HEK293T (cell line): ENCODE measurements around the gene PDZD2.

Source experiments
- ARNT ChIP-seq: fragments of 450-650 bp; IDR thresholded peaks from 2 replicates; pipeline ENCODE4 v1.6.1; 2017; ENCODE audit warnings: mild to moderate bottlenecking
- BHLHE40 ChIP-seq: fragments of 450-650 bp; IDR thresholded peaks from 2 replicates; pipeline ENCODE4 v1.6.1; 2016; ENCODE audit warnings: mild to moderate bottlenecking, moderate library complexity, borderline replicate concordance
- CTBP1 ChIP-seq: fragments of 450-650 bp; IDR thresholded peaks from 2 replicates; pipeline ENCODE4 v1.6.1; 2016; ENCODE audit warnings: borderline replicate concordance
- FOXK2 ChIP-seq: fragments of 450-650 bp; IDR thresholded peaks from 2 replicates; pipeline ENCODE4 v1.6.1; 2016; ENCODE audit warnings: mild to moderate bottlenecking
- FOXM1 ChIP-seq: fragments of 450-650 bp; IDR thresholded peaks from 2 replicates; pipeline ENCODE4 v1.6.1; 2017; ENCODE audit warnings: mild to moderate bottlenecking, borderline replicate concordance
- HDGF ChIP-seq: fragments of 450-650 bp; IDR thresholded peaks from 2 replicates; pipeline ENCODE4 v1.6.1; 2017; ENCODE audit warnings: antibody characterized with exemption, borderline replicate concordance
- L3MBTL2 ChIP-seq: fragments of 450-650 bp; conservative IDR thresholded peaks from 2 replicates; pipeline ENCODE4 v1.6.1; 2016; ENCODE audit warnings: mild to moderate bottlenecking
- LEF1 ChIP-seq: fragments of 450-650 bp; IDR thresholded peaks from 2 replicates; pipeline ENCODE4 v1.6.1; 2017; ENCODE audit warnings: mild to moderate bottlenecking, borderline replicate concordance
- NFRKB ChIP-seq: fragments of 450-650 bp; IDR thresholded peaks from 2 replicates; pipeline ENCODE4 v1.6.1; 2016; ENCODE audit warnings: mild to moderate bottlenecking, moderate library complexity
- PKNOX1 ChIP-seq: fragments of 450-650 bp; IDR thresholded peaks from 2 replicates; pipeline ENCODE4 v1.6.1; 2016
- SP1 ChIP-seq: fragments of 450-650 bp; IDR thresholded peaks from 2 replicates; pipeline ENCODE4 v1.6.1; 2017
- SUZ12 ChIP-seq: fragments of 450-650 bp; IDR thresholded peaks from 2 replicates; pipeline ENCODE4 v1.6.1; 2016; ENCODE audit warnings: mild to moderate bottlenecking
- TARDBP ChIP-seq: fragments of 450-650 bp; IDR thresholded peaks from 2 replicates; pipeline ENCODE4 v1.6.1; 2016
- ZNF384 ChIP-seq: fragments of 450-650 bp; IDR thresholded peaks from 2 replicates; pipeline ENCODE4 v1.6.1; 2016

GRCh38 chr5:31944684-31945445 lies 305.9 kb downstream of the PDZD2 start:
- TF ChIP-seq LEF1 (no peak), BHLHE40 (no peak), ARNT (no peak), NFRKB (no peak), CTBP1 (no peak), FOXM1 (no peak), SP1 (no peak), FOXK2 (no peak), ZNF384 (no peak), SUZ12 (no peak), TARDBP (no peak), L3MBTL2 (no peak), PKNOX1 (no peak), HDGF (no peak)
